Stimulated activated CD4-positive, alpha-beta T cell treated with anti-CD3 and anti-CD28 coated beads, Interleukin-15, amount 100 ng/mL, for 48 hours (primary cell): ENCODE results near the gene MADD.
"Not testable (repeated sequence)": the region's sequence is repeated elsewhere in the genome, so short reads cannot be mapped to it uniquely, and the experiment has no call there.

Experiments used
- DNase-seq, 2 donors: peaks; one replicate each; pipeline ENCODE4 v3.0.0-alpha.2; 2020; ENCODE audit warnings: low read depth in 2 of 2

The MADD gene

DNA sequence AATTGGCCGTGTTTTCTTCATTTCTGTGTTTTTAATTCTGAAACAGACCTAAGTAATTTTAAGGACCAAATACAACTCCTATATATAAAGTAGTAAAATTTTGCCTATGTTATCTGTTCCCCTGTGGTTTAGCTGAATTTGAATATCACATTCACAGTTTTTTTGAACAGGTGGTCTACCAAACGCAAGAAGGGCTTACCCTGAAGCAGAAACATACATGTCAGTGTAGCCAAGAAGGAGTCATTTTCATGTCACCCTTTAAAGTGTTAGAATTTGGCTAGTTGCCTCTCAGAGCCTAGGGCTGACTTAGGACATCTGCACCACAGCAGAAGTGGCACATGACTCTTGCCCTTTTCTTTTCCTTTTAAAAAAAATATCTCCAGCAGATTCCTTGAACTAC, 48.2 kb downstream of the MADD start:
- no peak for DNase-seq

DNA sequence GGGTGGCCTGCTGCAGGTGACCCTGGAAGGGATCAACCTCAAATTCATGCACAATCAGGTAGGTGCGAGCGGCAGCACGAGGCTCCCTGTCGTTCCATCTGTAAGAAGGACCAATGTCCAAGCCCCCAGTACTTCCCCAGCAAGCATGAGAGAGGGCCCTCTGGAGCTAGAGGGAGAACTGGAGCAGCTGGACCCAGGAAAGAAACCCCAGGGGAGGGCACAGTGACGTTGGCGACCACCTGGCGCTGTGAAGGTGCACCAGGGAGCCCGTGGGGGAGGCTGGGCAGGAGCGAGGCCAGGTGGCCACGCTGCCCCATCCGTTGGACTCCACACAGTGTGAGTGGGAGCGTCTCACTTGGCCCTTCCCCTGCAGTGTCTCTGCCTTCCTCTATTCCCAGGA, 54.6 kb downstream of the MADD start:
- DNase-seq: no peak

- no peak for DNase-seq
Measured at GRCh38 chr11:47325271-47326041, 55.5 kb downstream of the MADD start.

DNA sequence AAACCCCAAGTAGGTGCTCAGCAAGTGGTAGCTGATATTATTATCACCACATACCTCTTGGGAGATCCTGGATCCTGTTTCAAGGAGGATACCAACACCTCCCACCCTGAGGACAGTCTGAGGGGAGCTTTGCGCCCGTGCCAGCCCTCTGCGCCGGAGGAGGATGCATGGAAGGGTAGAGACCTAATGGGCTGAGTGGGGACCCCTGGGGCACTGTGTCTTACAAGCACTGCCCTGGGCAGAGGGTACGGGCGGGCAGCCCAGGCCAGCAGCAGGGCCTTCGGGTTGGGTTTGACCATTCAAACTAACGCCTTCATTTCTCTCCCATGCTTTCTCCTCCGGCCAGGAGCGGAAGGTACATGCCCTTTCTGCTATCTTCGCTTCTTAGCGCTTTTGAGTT, 56.3 kb downstream of the MADD start:
- no peak for DNase-seq

GRCh38 chr11:47327025-47327424, 57.1 kb downstream of the MADD start:
- no peak for DNase-seq

GRCh38 chr11:47327949-47328348, 58.0 kb downstream of the MADD start:
- DNase-seq: no peak

DNA sequence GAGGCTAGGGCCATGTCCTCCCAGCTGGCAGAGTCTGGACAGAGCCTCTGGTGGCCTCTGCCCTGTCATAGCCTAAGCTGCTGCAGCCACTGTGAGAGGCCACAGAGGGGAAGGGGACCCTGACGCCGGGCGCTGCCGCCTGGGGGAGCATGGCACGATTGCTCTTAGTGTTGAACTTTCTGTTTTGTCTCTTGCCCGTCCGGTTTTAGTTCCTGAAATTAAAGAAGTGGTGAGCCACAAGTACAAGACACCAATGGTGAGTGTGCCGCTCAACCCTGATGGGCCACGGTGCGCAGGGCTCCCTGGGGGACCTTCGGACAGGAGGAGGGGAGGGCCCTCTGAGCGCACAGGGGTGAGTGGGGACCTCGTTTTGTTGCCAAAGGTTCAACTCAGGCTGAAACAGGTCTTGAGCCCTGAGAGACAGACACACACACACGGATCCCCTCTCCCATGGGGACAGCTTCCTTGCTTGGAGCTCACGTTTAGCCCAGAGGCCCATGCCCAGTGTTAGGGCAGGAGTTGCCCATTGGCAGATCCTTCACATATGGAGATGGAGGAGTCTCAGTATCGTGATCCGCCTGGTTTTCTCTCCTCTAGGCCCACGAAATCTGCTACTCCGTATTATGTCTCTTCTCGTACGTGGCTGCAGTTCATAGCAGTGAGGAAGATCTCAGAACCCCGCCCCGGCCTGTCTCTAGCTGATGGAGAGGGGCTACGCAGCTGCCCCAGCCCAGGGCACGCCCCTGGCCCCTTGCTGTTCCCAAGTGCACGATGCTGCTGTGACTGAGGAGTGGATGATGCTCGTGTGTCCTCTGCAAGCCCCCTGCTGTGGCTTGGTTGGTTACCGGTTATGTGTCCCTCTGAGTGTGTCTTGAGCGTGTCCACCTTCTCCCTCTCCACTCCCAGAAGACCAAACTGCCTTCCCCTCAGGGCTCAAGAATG, 58.8 kb downstream of the MADD start:
- DNase-seq: no peak

- no peak for DNase-seq
Measured at GRCh38 chr11:47329431-47329986, 59.6 kb downstream of the MADD start.

- DNase-seq: no peak
Measured at GRCh38 chr11:47329987-47330931, 60.3 kb downstream of the MADD start.

DNA sequence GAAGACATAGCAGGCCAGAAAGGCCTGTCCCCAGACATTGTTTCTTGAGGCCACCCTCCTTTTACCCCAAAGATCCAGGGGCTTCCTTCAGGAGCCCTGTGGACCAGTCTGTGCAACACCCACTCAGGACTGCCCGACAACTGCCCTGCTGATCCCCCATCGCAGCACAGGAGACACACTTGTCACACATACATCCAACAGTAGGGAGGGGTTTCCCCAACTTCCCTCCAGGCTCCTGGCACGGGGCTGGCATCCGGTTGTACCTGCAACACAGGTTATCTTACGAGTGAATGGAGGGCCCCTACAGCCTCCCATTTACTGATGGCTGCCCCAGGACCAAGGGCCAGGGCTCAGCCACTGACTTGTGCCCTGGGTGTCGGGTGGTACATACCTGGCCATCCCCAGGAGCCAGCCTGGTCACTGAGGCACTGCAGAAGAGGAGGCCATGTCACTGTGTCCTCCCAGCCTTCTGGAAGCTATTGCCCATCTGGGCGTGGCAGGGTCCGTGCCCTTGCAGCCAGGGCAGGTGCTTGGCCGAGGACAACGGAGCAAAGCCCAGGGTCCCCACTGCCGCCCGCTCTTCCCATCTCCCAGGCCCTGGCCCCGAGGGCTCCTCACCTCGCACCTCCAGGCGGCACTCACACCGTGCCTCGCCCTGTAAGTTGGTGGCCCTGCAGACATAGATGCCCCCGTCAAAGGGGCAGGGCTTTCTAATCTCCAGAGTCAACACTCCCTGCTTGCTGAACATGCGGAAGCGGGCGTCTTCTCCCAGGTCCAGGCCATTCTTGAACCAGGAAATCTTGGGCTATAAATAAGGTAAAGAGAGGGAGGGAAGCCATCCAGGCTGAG, 61.7 kb downstream of the MADD start:
- DNase-seq: no peak

GRCh38 chr11:47332303-47332711, 62.4 kb downstream of the MADD start:
- no peak for DNase-seq

DNA sequence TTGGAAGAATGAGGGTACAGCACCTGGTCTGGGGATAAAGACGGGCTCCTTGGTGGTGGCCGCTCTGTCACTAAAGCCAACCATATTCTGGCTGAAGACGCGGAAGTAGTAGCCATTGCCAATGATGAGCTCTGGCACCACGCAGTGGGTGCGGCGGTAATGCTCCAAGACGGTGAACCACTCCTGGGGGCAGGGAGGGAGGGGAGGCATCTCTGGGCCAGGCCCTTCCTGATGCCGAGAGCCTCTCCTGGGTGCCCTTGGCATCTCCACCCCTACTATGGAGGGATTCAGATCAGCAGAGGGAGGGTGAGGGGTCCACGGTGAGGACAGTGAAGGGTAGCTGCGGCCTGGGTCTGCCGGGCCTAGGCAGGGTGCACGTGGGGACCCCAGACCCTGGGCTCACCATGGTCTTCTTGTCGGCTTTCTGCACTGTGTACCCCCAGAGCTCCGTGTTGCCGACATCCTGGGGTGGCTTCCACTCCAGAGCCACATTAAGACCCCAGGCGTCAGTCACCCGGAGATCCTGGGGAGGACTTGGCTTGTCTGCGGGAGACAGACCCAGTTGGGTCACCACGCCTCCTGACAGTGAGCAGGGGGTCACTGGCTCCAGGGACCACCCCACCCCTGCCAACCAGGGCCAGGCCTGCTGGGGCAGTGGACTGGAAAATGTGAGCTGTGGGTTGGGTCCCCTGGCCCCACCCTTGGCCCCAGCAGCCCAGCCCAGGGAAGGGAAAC, 63.0 kb downstream of the MADD start:
- DNase-seq: no peak

DNA sequence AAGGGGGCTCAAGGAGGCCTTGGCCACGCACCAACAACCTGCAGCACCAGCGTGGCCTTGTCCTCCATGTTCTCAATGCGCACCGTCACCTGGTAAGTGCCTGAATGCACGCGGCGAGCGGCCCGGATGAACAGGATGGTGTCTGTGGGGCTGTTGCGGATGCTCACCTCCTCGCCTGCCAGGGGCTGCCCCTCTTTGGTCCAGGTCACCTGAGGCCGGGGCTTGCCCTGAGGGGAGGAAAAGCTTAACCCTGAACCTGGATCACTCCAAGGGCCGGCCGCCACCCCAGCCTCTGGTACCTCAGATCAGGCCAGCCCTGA, 63.6 kb downstream of the MADD start:
- DNase-seq: no peak

GRCh38 chr11:47333886-47334443, 64.0 kb downstream of the MADD start:
- DNase-seq: no peak

- not testable (repeated sequence) for DNase-seq
Measured at GRCh38 chr11:47334699-47335411, 64.9 kb downstream of the MADD start.

DNA sequence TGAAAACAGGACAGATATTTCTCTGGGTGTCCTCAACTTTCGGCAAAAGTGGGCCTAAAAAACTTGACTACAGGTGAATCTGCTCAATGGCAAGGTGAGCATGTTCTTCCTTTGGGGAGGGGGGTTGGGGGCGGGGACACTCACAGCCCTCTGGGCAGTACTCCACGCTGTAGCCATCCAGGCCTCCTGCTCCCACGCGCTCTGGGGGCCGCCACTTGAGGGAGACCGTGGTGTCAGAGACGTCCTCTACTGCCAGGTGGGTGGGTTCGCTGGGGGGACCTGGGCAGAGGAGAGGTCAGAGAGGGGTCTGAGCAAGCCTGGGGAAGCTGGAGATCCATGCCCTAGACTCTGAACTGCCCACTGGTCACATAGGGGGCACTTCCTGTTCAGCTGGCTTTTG, 65.8 kb downstream of the MADD start:
- DNase-seq: no peak

DNA sequence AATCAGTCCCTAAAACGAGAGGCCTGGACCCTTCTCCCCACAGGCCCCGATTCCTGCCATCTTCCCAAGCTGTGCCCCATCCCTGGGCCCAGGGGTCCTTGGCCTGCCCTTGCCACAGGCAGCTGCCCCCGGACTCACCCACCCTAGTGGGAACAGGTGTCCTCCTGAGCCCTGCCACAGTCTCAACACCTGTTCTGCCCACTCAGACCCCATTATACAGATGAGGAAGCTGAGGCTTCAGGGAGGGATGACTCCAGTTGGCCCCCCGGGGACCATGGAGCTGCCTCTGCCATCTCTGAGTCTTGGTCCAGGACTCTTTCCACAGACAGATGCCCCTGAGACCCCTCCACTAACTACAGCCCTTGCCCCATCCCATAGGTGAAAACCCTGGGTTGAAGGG, 66.7 kb downstream of the MADD start:
- no peak for DNase-seq

DNA sequence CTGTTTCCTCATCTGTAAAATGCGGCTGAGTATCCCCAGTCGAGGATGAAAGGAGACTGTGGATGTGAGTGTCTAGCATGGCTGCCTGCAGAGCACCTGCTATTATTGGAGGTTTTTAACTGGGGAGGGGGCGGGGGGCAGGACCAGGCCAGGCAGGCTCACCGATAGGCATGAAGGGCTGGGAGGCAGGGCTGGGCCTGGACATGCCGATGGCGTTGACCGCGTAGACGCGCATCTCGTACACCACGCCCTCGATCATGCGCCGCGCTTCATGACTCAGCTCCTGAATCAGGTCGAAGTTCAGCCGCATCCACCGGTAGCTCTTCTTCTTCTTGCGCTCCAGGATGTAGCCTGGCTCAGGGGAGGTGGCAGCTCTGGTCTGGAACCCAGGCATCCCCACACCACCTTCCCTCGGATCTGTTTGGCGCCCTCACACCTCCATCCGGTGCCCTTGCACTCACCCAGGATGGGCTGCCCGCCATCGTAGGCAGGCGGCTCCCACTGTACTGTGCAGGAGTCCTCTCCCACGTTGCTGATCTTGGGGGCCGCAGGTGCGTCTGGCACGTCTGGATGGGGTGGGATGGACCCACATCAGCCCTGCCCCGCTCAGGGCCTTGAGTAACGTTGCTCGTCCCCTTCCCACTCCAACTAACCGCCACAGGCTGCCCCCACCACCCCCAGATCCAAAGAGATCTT, 67.4 kb downstream of the MADD start:
- DNase-seq: no peak
